ENCODE measurements around the gene IDH3G. TPM values are rescaled to one million over a fixed set of nuclear protein-coding genes. Genes with fewer than 3 reads are reported as not detected.

Gene IDH3G
- total RNA-seq, 2 experiments from 2014 or later: 46.8 to 47.3 TPM

DNA sequence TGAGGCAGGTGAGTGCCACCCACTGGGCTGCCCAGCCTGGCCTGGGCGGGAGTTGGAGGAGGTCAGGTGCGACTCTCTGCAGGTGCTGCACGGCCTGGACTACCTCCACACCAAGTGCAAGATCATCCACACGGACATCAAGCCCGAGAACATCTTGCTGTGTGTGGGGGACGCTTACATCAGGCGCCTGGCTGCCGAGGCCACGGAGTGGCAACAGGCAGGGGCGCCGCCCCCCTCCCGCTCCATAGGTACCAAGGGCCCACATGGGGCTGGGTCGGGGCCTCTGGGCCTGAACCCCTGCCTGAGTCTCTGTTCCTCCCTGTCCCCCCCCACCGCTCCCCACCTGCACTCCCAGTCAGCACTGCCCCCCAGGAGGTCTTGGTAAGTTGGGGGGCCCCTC is 11.3 kb downstream of the IDH3G start:
- CTCF ChIA-PET: no interaction called here
- peaks cover 5% of the 10 kb centered on the region for H3K4me1 Mint-ChIP-seq (ENCODE audit: low read depth)

DNA sequence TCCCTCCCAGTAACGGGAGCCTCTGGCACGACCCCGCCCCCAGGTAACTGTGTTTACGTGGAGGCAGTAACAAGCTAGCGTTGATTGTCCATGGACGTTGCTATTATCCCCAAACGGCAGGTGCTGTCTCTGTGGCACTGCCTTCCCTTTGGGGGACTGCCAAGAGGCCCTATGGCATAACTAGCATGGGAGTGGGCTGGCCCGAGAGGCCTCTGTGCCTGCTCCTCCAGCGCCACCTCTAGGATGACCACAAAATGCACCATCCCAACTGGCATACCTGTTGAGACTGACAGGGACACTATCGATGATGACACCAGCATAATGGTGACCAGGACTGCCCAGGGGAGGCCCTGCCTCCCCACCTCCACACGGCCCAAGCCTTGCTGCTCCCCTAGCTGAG is 11.9 kb downstream of the IDH3G start:
- Histone ChIP-seq H3K4me1 (ENCODE audit: insufficient read depth, low read length) (no peaks in the 10 kb centered on the region), H3K4me3 (ENCODE audit: low read length) (no peak overlapping the region), H3K9me3 (ENCODE audit: control insufficient read depth in 1 of 2, insufficient read depth in 1 of 2, low read length in 2 of 2) (peaks cover 0 to 6% of the 10 kb centered on the region in 2 experiments), H3K27me3 (ENCODE audit: control insufficient read depth in 1 of 2, insufficient read depth in 2 of 2, low read length in 2 of 2) (peaks cover 0 to 4% of the 10 kb centered on the region in 2 experiments), H3K36me3 (ENCODE audit: insufficient read depth, low read length) (peaks cover 7% of the 10 kb centered on the region), H3K27ac (ENCODE audit: low read depth in 1 of 2, low read length in 2 of 2) (no peak overlapping the region)
- DNase-seq: no peak
- ChIA-PET CTCF (no interaction called here), POLR2A (interaction anchor here (1.1 kb wide), 1 partner anchor 125 kb away, joined by 3 read pairs; no protein-coding TSS in a partner anchor)
- no peaks in the 10 kb centered on the region for H3K9me3 Mint-ChIP-seq
- peaks cover 5% of the 10 kb centered on the region for H3K27me3 Mint-ChIP-seq
- H3K27ac Mint-ChIP-seq: no peak overlapping the region
- no peak for ATAC-seq (ENCODE audit: poor library complexity)
- peaks cover 8% of the 10 kb centered on the region for H3K36me3 Mint-ChIP-seq (ENCODE audit: low read depth)
- H3K4me3 Mint-ChIP-seq: no peak overlapping the region
- intact Hi-C loops (cut with DNase I, micrococcal nuclease): no loop called here
- TF ChIP-seq CTCF (IDR thresholded peaks at IDR 0.05): no peak
- H3K4me1 Mint-ChIP-seq (ENCODE audit: low read depth): peaks cover 5% of the 10 kb centered on the region

More for the DNA sequence above, 11.3 kb downstream of the IDH3G start:
- Histone ChIP-seq H3K27me3 (ENCODE audit: control insufficient read depth in 1 of 2, insufficient read depth in 2 of 2, low read length in 2 of 2) (peaks cover 0 to 4% of the 10 kb centered on the region in 2 experiments), H3K4me1 (ENCODE audit: insufficient read depth, low read length) (no peaks in the 10 kb centered on the region), H3K9me3 (ENCODE audit: control insufficient read depth in 1 of 2, insufficient read depth in 1 of 2, low read length in 2 of 2) (peaks cover 0 to 6% of the 10 kb centered on the region in 2 experiments), H3K27ac (ENCODE audit: low read depth in 1 of 2, low read length in 2 of 2) (no peak overlapping the region), H3K36me3 (ENCODE audit: insufficient read depth, low read length) (peaks cover 12% of the 10 kb centered on the region), H3K4me3 (ENCODE audit: low read length) (no peak overlapping the region)
- intact Hi-C loops (cut with DNase I, micrococcal nuclease): no loop called here
- DNase-seq (no peak), ATAC-seq (ENCODE audit: poor library complexity) (no peak)
- Mint-ChIP-seq H3K4me3 (no peak overlapping the region), H3K27me3 (peaks cover 5% of the 10 kb centered on the region), H3K36me3 (ENCODE audit: low read depth) (peaks cover 8% of the 10 kb centered on the region), H3K9me3 (no peaks in the 10 kb centered on the region), H3K27ac (no peak overlapping the region)
- POLR2A ChIA-PET: no interaction called here
- TF ChIP-seq CTCF (IDR thresholded peaks at IDR 0.05): no peak

GRCh38 chrX:153781428-153782047 is 12.6 kb downstream of the IDH3G start:
- Histone ChIP-seq H3K36me3 (ENCODE audit: insufficient read depth, low read length) (peaks cover 7% of the 10 kb centered on the region), H3K4me3 (ENCODE audit: low read length) (no peak overlapping the region), H3K27me3 (ENCODE audit: control insufficient read depth in 1 of 2, insufficient read depth in 2 of 2, low read length in 2 of 2) (peaks cover 0 to 4% of the 10 kb centered on the region in 2 experiments), H3K4me1 (ENCODE audit: insufficient read depth, low read length) (no peaks in the 10 kb centered on the region), H3K27ac (ENCODE audit: low read depth in 1 of 2, low read length in 2 of 2) (no peak overlapping the region), H3K9me3 (ENCODE audit: control insufficient read depth in 1 of 2, insufficient read depth in 1 of 2, low read length in 2 of 2) (peaks cover 0 to 6% of the 10 kb centered on the region in 2 experiments)
- intact Hi-C loops (cut with DNase I, micrococcal nuclease): no loop called here
- Mint-ChIP-seq H3K9me3 (no peaks in the 10 kb centered on the region), H3K27me3 (peaks cover 5% of the 10 kb centered on the region), H3K27ac (no peak overlapping the region), H3K36me3 (ENCODE audit: low read depth) (peaks cover 5% of the 10 kb centered on the region), H3K4me1 (ENCODE audit: low read depth) (peaks cover 5% of the 10 kb centered on the region), H3K4me3 (no peak overlapping the region)
- no peak for TF ChIP-seq CTCF (IDR thresholded peaks at IDR 0.05)
- POLR2A ChIA-PET: interaction anchor here (1.1 kb wide), 1 partner anchor 126 kb away, joined by 3 read pairs; no protein-coding TSS in a partner anchor
- DNase-seq (no peak), ATAC-seq (ENCODE audit: poor library complexity) (no peak)
- CTCF ChIA-PET: no interaction called here

All from CD4-positive, alpha-beta T cell (primary cell).